ENCODE results near the gene MKRN2OS.

MKRN2OS gene

DNA sequence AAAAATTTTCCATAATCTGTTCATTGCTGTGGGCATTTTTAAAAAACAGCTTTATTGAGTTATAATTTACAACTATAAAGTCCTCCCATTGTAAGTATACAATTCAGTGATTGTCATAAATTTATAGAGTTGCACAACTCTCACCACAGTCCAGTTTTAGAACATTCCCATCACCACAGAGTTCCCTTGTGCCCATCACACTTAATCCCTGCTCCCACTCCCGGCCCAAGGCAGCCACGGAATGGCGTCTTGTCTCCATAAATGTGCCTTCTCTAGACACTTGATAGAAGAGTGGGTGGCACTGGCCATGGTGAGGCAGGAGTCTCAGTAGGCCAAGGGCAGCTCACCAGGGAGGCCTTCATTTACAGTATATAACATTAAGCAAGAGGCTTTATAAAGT lies 54.8 kb downstream of the MKRN2OS start:
- Histone ChIP-seq H3K4me3 (ENCODE audit: low read depth, low read length) (no peak overlapping the region), H3K36me3 (ENCODE audit: control insufficient read depth in 2 of 2, insufficient read depth in 1 of 2, low read length in 2 of 2) (peaks cover 4 to 66% of the 10 kb centered on the region in 2 experiments; a peak in 2 of 3 replicates), H3K4me1 (ENCODE audit: control insufficient read depth, insufficient read depth, low read length) (peaks cover under 1% of the 10 kb centered on the region; the same call in 1 of the 2 replicates), H3K27ac (ENCODE audit: extremely low read depth, low read depth, low read length) (no peak overlapping the region), H3K9me3 (ENCODE audit: control insufficient read depth, insufficient read depth, low read depth, low read length) (no peaks in the 10 kb centered on the region)
- ChIA-PET CTCF (interaction anchor here (0.7 kb wide), 1 partner anchor 11 kb away, joined by 3 read pairs; no protein-coding TSS in a partner anchor), POLR2A (no interaction called here)
- TF ChIP-seq, protein P1, sequence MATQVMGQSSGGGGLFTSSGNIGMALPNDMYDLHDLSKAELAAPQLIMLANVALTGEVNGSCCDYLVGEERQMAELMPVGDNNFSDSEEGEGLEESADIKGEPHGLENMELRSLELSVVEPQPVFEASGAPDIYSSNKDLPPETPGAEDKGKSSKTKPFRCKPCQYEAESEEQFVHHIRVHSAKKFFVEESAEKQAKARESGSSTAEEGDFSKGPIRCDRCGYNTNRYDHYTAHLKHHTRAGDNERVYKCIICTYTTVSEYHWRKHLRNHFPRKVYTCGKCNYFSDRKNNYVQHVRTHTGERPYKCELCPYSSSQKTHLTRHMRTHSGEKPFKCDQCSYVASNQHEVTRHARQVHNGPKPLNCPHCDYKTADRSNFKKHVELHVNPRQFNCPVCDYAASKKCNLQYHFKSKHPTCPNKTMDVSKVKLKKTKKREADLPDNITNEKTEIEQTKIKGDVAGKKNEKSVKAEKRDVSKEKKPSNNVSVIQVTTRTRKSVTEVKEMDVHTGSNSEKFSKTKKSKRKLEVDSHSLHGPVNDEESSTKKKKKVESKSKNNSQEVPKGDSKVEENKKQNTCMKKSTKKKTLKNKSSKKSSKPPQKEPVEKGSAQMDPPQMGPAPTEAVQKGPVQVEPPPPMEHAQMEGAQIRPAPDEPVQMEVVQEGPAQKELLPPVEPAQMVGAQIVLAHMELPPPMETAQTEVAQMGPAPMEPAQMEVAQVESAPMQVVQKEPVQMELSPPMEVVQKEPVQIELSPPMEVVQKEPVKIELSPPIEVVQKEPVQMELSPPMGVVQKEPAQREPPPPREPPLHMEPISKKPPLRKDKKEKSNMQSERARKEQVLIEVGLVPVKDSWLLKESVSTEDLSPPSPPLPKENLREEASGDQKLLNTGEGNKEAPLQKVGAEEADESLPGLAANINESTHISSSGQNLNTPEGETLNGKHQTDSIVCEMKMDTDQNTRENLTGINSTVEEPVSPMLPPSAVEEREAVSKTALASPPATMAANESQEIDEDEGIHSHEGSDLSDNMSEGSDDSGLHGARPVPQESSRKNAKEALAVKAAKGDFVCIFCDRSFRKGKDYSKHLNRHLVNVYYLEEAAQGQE (tag by site-specific recombination; IDR thresholded peaks at IDR 0.05), result no peak
- no peak for TF ChIP-seq ZNF335 (tag by site-specific recombination; conservative IDR thresholded peaks at IDR 0.05)

DNA sequence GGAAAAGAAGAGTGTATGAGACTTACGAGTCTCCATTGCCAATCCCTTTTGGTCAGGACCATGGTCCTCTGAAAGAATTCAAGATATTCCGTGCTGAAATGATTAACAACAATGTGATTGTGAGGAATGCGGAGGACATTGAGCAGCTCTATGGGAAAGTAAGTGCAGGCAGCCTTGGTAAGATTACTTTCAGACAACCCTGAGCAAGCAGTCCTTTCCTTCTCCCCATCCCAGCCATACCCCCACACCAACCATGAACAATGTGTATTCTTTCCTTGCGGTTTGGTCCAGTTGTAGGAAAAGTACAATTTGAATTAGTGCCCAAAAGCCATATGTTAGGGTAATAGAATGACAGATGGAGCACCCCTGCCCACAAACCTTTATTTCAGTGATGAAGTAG lies 55.5 kb downstream of the MKRN2OS start:
- POLR2A ChIA-PET, result no interaction called here

More for the DNA sequence above, 55.5 kb downstream of the MKRN2OS start:
- Histone ChIP-seq H3K4me3 (ENCODE audit: low read depth, low read length) (no peak overlapping the region), H3K27ac (ENCODE audit: extremely low read depth, low read depth, low read length) (no peak overlapping the region), H3K9me3 (ENCODE audit: control insufficient read depth, insufficient read depth, low read depth, low read length) (no peaks in the 10 kb centered on the region), H3K4me1 (ENCODE audit: control insufficient read depth, insufficient read depth, low read length) (peaks cover 7% of the 10 kb centered on the region; the same call in 1 of the 2 replicates), H3K36me3 (ENCODE audit: control insufficient read depth in 2 of 2, insufficient read depth in 1 of 2, low read length in 2 of 2) (peaks cover 4 to 62% of the 10 kb centered on the region in 2 experiments; a peak in 2 of 3 replicates)
- TF ChIP-seq ZBTB1 (tag by site-specific recombination; IDR thresholded peaks at IDR 0.05) (no peak), ZNF610 (tag by site-specific recombination; IDR thresholded peaks at IDR 0.05; ENCODE audit: borderline replicate concordance) (no peak)
- CTCF ChIA-PET, result interaction anchor here (0.7 kb wide), 1 partner anchor 10 kb away, joined by 3 read pairs; no protein-coding TSS in a partner anchor

Data from HEK293 (cell line).